Ishikawa (cell line): Measurements from ENCODE around the gene KIF15.

ENCODE experiments used
- EP300 ChIP-seq: IDR thresholded peaks from 2 replicates; pipeline ENCODE4 v1.6.1; 2012; ENCODE audit warnings: borderline replicate concordance
- YY1 ChIP-seq: IDR thresholded peaks from 2 replicates; pipeline ENCODE4 v1.6.1; 2012; ENCODE audit warnings: low read depth
- TF ChIP-seq, protein P1 (sequence below): IDR thresholded peaks from 2 replicates; pipeline ENCODE4 v1.6.1; 2012; ENCODE audit warnings: low read depth, mild to moderate bottlenecking

- TF ChIP-seq, protein P1, sequence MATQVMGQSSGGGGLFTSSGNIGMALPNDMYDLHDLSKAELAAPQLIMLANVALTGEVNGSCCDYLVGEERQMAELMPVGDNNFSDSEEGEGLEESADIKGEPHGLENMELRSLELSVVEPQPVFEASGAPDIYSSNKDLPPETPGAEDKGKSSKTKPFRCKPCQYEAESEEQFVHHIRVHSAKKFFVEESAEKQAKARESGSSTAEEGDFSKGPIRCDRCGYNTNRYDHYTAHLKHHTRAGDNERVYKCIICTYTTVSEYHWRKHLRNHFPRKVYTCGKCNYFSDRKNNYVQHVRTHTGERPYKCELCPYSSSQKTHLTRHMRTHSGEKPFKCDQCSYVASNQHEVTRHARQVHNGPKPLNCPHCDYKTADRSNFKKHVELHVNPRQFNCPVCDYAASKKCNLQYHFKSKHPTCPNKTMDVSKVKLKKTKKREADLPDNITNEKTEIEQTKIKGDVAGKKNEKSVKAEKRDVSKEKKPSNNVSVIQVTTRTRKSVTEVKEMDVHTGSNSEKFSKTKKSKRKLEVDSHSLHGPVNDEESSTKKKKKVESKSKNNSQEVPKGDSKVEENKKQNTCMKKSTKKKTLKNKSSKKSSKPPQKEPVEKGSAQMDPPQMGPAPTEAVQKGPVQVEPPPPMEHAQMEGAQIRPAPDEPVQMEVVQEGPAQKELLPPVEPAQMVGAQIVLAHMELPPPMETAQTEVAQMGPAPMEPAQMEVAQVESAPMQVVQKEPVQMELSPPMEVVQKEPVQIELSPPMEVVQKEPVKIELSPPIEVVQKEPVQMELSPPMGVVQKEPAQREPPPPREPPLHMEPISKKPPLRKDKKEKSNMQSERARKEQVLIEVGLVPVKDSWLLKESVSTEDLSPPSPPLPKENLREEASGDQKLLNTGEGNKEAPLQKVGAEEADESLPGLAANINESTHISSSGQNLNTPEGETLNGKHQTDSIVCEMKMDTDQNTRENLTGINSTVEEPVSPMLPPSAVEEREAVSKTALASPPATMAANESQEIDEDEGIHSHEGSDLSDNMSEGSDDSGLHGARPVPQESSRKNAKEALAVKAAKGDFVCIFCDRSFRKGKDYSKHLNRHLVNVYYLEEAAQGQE, result no peak
- no peak for TF ChIP-seq EP300
- TF ChIP-seq YY1, result no peak
These were observed 84.2 kb downstream of the KIF15 start for GRCh38 chr3:44845528-44846520.
